HG02763 (cell line): Measurements from ENCODE around the gene ADM.
A peak's percentile ranks its signal among the peaks of the same experiment; 100 is the strongest.

ENCODE experiments used
- ATAC-seq: cut with Tn5 transposase; IDR thresholded peaks from one replicate; pipeline ENCODE4 v1.9.1; 2021; ENCODE audit warnings: mild to moderate bottlenecking, moderate library complexity; ENCODE audit not compliant: unreplicated experiment

ADM gene

GRCh38 chr11:10308201-10308954 lies 3.5 kb downstream of the ADM start:
- no peak for ATAC-seq

- ATAC-seq = no peak
Observed at GRCh38 chr11:10309163-10310093, 4.6 kb downstream of the ADM start.

- no peak for ATAC-seq
Observed at GRCh38 chr11:10310301-10310841, 5.5 kb downstream of the ADM start.

GRCh38 chr11:10311802-10312201 lies 6.9 kb downstream of the ADM start:
- ATAC-seq = no peak

- ATAC-seq = peak; percentile 71
Observed at GRCh38 chr11:10314199-10315072, 9.6 kb downstream of the ADM start.

- no peak for ATAC-seq
Observed at GRCh38 chr11:10315083-10315482, 10.2 kb downstream of the ADM start.

GRCh38 chr11:10317151-10317755 lies 12.4 kb downstream of the ADM start:
- ATAC-seq = no peak

GRCh38 chr11:10317776-10318526 lies 13.1 kb downstream of the ADM start:
- peak; percentile 52 for ATAC-seq

GRCh38 chr11:10318527-10318802 lies 13.6 kb downstream of the ADM start:
- ATAC-seq = no peak

GRCh38 chr11:10319702-10320558 lies 15.1 kb downstream of the ADM start:
- ATAC-seq = no peak

GRCh38 chr11:10320736-10321465 lies 16.0 kb downstream of the ADM start:
- no peak for ATAC-seq

GRCh38 chr11:10322401-10322800 lies 17.5 kb downstream of the ADM start:
- ATAC-seq = no peak

GRCh38 chr11:10322830-10323792 lies 18.2 kb downstream of the ADM start:
- peak; percentile 38 for ATAC-seq

GRCh38 chr11:10323793-10324170 lies 18.9 kb downstream of the ADM start:
- ATAC-seq = no peak

- ATAC-seq = no peak
Observed at GRCh38 chr11:10324474-10324873, 19.6 kb downstream of the ADM start.

GRCh38 chr11:10325277-10326011 lies 20.6 kb downstream of the ADM start:
- ATAC-seq = no peak
